HS-5 (cell line): ENCODE measurements around the gene TBC1D10B.

Experiments
- DNase-seq: peaks from one replicate; pipeline ENCODE4 v3.0.0-alpha.2; 2012; ENCODE audit warnings: low read depth

TBC1D10B gene

DNA sequence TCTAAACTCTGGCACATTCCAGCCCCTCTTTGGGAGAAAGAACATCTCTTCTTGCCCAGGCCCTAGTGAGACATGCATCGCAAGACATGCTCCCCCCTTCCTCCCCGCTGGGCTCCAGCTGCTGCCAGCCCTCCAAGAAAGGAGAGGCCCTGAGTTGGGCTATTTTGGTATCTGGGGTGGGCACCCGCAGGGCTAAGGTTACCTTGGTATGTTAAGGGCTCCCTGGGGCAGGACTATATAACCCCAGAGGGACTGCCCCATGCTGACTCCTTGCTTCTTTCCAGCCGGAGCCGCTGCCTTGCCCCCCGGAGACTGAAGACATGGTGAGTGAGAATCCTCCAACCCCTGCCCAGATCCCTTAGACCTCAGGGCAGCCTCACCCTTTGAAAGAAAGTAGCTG, 4.2 kb upstream of the TBC1D10B start, which contains the start of gene MYL11:
Gene MYL11, plus strand, starts transcription at position 265 of the 400 bp plus-strand sequence. Its CDS starts 56 bp downstream, at position 321.
- DNase-seq, result no peak

DNA sequence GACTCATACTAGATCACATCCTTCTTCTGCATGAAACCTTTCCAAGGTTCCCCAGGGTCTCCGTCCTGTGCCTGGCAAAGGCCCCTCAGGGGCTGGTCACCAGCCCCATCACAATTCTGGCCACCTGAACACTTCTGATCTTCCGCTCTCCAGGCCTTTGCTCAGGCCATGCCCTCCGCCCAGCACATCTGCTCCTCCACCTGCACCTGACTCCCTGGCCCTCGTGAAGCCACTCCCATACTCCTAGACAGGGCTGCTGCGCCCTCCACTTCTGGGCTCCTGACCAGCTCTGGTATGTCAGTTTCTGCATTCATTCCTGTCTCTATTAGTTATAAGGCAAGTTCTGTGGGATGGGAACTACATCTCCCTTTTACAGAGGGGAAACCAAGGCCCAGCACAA, 2.4 kb upstream of the TBC1D10B start:
- DNase-seq, result no peak

DNA sequence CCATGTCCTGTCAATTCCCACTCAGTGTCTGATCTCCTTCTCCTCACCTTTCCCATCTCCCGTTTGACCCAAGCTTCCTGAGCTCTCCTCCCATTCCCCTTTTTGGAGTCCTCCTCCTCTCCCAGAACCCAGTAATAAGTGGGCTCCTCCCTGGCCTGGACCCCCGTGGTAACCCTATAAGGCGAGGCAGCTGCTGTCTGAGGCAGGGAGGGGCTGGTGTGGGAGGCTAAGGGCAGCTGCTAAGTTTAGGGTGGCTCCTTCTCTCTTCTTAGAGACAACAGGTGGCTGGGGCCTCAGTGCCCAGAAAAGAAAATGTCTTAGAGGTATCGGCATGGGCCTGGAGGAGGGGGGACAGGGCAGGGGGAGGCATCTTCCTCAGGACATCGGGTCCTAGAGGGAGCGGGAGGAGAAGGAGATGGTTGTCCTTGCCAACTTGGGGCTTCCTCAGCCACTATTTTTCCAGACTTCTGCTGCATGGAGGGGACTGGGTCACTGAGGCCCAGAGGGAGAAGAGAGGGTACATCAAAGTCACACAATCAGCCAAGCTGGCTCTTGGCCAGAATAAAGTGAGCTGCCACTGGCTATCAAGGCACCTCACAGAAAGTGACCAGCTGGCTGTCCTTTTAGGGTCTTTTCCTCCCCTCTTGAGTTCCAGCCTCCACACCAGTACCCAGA, 1.9 kb upstream of the TBC1D10B start:
- no peak for DNase-seq

DNA sequence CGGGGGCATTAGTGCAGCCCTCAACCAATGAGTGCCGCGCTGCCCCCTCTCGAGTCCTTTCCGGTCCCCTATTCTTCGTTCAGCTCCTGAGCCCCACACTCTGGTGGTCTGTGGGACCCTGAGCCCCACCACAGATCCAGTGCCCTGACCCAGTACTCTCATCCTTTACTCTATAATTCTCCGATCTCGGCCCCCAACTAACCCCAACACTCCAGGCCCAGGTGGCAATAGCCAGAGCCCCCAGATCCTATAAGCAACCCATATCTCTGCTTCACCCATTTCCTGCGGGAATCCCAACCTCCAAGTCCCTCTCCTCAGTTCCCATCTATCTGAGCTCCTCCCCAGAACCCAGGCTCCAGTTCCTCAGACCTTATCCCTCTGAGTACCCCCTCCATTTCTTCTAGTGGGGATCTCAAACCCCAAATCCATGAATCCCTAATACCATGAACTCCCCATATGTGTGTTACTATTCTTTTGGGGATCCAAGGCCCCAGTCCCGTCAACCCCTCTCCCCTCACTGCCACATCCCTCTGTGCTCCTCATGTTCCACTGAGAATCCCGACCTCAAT, 1.0 kb upstream of the TBC1D10B start:
- no peak for DNase-seq

DNA sequence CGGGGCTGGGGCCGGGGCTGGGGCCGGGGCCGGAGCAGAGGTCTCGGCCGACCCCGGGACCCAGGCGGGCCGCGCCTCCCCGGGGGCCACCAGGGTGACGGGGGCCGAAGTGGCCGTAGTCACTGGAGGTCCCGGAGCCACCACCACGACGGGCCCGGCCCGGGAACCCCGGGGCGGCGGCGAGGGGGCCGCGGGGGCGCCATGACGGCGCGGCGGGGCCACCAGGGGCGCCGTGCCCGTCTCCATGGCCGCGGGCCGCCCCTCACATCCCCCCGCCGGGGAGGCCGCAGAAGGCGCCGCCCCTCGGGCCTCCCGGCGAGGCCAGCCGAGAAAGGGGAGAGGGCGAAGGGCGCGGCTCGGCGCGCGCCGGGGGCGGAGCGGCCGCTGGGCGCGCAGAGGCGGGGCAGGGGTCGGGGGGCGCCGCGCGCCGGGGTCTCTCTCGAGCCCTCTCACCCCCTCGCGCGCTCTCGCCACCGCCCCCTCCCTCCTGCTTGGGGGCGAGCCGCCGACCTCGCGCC, 297 bp downstream of the TBC1D10B start:
- no peak for DNase-seq

DNA sequence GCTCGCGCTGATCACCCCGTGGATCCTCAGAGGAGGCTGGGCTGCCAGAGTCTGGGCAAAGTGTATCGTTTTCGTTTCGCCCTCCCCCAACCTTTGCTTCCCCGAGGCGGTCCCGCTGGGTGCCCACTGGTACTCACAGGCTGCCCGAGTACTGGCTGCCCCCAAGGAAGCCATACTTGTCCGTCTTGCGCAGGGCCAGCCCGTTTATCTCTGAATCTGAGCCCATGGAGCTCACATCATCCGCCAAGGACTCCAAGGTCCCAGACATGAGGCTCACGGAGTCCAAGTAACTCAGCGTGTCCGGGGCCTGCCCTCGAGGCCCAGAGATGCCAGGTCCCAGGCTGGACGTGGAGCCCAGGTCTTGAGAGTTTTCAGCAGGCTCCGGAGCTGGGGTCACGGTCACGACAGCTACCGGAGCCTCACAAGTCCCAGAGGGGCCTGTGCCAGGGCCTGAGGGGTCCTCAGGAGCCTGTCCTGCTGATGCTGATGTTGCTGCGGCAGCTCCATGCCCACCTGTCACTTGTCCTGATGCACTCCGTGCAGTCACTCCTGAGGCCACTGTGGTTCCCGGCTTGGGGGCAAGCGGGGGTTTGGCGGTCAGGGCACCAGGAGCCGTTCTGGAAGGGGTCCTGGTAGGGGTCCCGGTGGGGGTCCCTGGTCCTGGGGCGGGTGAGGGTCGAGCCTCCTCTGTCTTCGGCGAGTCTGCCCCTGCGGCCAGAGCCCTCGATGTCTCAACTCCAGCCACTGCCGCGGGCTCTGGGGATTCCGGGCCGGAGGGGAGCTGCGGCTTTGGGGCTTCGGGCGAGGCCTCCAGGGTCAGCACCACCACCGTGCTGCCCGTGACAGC, 980 bp downstream of the TBC1D10B start:
- no peak for DNase-seq

DNA sequence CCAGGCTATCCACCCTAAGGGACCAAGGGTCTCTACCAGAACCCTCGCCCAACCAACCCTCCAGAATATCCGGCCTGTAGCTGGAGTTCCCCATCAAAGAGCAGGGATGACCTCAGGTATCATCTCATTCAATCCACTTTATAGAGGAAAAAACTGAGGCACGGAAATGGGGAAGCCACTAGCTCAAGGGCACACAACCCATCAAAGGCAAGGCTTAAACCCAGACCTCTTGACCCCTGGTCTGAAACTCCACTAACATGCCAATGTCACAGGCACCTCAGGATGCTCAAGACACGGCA, 1.6 kb downstream of the TBC1D10B start:
- no peak for DNase-seq

DNA sequence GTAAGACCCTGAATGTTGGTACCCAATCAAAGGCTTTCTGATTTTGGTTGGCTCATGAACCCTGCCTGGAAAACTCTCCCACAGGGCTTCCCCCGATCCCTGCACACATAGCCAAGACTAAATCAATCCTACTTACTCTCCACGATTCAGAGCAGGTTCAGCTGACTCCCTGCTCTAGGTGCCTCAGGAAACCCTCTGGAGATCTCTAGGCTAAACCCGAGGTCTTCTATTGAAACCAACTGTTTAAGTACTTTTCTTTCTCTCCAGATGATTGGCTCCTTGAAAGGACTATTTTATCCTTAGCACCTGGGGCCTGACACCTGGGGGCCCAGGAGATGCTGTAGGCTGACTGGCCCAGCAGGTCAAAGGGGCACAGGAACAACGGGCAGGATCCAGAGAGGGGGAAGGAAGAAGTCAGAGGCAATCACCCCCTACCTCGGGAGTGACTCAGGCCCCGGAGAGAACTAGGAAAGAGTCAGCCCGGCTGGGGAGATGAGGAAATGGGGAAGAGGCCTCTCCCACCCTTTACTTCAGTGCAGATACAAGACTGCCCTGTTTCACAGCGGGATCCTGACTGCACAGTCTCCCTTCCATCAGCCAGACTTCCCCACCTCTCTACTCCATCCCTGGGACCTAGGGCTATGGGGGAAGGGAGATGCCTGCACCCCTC, 2.0 kb downstream of the TBC1D10B start:
- DNase-seq, result peak; percentile 29

DNA sequence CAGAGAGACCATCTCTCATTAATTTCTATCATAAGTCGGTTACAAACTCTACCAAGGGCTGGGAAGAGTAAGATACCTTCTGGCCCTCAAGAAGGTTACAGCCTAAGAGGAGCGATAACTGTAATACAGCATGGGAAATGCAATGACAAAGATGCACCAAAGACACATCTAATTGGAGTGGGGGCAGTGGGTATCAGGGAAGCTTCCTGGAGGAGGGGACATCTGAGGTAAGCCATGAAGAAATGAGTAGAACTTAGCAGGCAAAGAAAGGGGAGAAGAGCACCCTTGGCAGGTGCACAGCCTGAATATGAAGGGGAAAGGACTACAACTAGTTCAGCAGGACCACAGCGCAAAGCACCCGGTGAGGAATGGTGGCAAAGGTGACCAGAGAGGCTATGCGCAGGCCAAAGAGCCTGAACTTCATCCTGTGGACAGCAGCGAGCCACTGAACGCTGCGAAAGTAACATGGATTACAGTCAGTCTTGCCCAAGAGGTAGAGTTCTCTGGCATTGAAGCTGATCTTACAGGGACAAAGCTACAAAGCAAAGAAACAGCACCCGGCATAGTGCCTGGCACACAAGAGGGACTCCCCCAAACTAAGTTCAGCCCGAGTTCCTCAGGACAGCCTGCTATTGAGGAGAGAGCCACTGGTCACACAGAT, 2.8 kb downstream of the TBC1D10B start:
- DNase-seq, result no peak

DNA sequence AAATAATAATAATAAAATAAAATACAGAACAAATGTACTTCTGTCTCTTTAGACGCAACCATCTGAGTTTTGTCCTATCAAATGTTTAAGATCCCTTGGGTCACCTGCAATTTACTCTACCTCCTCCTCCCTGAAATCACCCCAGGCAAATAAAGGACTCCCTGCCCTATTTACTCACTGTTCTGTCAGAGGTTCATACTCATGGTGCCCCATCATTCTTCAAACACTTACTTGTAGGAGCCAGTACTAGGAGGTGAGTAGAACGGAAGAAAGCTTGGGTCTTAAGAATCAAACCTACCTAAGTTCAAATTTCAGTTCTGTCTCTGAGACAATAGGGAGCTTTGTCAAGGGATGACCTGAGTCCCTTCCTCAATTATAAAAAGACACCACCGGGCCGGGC, 3.8 kb downstream of the TBC1D10B start:
- DNase-seq, result no peak

DNA sequence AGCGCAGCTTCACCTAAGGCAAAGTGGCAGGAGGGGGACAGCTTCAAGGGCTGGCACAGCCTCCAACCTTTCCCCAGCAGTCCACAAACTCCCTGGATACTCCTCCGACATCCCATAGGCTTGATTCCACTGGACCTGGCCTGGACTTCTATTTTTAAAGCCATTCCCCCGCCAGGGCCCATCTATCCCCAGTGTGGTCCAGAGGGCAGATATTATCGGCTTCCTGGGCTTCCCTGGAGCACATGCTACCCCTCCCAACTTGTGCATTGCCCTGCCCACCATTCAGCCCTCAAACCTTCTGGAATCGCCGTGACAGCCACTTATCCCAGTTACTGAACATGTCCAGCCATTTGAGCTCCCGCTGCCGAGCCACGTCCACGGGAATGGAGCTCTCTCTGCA, 5.1 kb downstream of the TBC1D10B start:
- DNase-seq, result no peak

DNA sequence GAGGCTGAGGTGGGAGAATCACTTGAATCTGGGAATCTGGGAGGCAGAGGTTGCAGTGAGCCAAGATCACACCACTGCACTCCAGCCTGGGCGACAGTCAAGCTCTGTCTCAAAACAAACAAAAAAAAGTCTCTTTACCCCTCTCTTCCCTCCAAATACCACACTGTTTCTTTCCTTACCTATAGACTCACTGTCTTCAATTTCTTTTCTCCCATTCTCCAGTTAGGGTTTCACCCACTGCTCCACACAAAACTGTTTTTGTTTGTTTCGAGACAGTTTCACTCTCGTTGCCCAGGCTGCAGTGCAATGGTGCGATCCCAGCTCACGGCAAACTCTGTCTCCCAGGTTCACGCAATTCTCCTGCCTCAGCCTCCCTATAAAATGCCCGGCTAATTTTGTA, 9.1 kb downstream of the TBC1D10B start:
- DNase-seq, result no peak

DNA sequence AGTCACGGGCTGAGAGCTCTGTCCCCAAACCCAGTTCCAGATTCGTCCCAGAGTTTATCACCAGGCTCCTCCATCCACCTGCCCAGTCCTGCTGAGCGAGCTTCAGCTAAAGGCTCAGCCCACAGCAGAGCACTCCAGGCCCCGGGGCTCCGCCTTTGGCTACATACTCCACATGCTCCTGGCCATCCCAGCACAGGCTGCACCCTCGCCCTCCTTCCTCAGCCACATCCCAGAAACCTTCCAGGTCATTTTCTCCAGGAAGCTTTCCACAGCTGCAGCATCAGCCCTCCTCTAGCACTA, 10.5 kb downstream of the TBC1D10B start:
- DNase-seq, result no peak

DNA sequence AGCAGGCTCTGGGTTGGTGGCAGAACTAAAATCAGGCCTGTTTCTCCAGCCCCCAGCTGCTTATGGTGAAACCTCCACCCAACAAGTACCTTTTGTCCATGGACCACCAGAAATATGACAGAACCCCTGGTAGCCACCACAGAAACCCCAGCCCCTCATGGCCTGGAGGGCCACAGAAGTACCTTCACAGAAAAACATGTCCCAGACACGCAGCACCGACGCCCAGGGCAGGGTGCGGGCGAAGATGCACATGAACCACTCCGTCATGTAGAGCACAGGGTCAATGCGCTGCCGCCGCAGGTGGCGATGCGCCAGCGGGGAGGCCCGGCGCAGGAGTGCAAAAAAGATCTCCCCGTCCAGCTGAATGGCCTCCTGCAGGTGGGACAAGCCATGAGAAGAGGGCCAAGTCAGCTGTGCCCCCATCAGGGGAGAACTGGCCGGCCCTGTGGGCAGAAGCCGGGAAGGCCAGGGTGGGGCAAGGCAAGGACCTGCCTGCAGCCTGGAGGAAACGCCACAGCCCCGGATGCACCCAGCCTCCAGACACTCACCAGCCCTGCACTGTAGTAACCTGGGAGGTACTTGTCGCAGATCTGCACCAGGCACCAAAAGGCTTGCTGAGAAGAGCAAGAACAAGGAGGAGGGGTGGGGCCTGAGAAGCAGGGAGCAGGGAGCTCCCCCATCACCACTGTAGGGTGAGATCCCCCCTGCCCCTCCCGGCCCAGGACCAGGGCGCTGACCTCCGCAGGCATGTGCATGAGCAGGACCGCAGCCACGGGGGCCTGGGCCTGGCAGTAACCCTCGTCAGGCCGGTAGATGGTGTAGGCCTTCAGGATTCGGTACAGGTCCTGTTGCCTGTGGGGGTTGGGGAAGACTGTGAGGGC, 11.1 kb downstream of the TBC1D10B start:
- DNase-seq, result no peak

DNA sequence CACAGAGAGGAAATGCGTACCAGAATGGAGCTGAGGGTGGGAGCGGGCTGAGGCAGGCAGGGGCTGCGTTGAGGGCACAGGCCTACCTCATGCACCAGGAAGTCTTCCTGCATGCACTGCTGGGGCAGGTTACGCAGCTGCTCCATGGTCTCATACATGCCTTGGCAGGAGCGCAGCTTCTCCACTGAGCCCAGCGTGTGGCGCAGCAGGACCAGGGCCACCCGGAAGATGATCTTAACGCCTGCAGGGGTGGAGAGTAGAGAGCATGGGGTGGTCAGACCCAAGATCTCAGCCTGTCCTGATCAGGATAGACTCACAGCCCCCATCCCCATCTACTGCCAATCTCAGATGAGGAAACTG, 11.7 kb downstream of the TBC1D10B start:
- DNase-seq, result no peak

DNA sequence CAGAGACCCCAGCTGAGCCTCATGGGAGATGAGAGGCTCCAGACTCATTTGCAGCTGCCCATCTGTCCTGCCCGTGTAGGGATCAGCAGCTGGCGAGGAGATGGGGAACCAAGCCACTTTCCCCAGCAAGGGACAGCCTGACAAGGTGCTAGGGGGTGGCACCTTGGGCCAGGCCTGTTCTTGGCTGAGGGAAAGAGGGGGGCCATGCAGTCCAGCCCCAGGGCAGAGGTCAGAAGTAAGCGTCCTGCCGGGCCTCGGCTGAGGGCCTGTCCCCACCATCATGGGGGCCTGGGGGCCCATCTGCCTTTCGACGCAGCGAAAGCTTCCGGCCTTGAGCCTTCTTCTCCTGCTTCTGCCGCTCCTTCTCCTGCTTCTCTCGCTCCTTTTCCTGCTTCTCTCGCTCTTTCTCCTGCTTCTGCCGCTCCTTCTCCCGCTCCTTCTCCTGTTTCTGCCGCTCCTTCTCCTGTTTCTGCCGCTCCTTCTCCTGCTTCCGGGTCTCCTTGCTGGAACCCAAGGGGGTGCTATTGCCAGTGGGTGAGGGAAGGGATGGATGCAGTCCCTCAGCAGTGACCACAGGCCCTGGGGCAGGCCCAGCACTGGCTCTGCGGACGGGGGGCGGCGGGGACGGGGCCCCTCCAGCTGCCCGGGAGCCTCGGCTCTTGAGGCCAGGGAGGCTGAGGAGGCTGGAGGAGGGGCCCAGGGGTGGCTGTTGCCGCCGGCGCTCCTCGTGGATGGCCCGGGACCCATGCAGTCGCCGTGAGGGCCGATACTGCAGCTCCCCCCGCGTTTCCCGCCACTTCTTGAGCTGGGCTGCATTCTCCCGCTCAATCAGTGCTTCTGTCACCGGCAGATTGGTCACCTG, 12.3 kb downstream of the TBC1D10B start:
- no peak for DNase-seq

DNA sequence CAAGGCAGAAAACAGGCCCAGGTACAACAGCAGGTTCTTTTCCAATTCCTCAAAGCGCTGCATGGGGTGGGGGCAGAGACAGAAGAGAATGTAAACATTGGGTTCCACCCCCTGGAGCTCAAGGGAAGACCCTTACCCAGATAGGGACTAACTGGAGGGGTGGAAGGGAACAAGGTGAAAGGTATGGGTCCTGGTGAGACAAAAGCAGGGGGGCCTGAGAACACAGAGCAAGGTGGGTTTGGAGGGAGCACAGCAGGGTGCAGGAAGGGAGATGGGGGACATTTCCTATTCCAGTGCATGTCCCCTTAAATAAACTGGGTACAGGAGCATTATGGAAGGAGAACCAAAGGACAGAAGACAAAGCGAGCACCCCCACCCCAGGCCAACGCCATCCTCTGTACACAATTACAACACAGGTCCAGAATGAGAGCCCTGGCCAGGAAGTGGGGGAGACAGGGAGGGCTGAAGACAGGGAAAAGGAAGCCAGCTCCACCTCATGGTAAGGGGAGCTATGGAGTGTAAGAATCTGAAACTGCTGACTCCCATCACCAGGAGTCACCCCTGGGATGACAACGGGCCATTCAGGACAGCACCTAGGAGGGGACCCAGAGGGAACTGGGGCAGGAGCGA, 13.1 kb downstream of the TBC1D10B start:
- no peak for DNase-seq

DNA sequence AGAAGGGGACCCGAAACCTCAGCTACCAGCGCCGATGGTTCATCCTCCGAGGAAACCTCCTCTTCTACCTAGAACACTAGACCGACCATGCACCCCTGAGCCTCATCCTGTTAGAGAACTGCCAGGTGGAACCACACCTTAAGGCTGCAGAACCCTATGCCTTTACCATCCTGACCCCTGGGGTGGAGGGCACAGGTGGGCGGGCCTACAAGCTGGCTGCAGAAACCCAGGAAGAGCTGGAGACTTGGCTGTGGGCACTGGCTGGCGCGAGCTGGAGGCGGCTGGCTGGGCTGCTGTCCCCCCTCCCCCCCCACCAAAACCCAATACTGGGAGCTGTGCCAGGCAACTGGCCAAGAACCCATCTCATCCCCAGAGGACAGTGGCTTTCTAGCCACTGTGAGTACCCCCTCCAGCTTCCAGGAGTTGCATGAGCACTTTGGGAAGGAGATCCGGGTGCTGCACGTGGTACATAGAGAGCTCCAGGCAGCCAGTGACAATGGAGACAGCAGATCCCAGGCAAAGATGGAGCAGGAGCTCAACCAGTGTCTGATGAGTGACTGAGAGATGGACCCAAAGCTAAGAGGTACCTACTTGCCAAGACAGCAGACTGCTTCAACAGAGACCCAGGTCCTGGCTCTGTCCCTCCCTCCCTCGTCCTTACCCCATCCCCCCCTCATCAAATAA, 13.8 kb downstream of the TBC1D10B start:
- no peak for DNase-seq

DNA sequence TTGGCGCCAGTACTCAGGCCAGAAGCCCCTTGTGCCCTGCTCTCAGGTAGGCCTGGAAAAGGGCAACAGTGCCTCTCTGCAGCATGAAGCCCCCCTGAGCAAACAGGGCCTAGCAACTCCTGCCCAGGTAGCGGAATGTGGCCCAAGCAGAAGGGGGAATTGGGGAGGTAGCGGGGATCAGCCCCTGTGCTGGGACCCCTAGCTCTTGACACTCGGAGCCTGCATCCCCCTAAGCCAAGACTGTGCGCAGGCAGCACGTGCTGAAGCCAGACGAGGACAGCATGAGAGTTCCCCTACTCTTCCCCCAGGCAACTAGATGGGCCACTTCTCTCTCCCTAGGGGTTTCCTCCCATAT, 14.4 kb downstream of the TBC1D10B start:
- DNase-seq, result no peak
